Hepatocyte (in vitro differentiated cells): Measurements from ENCODE around the gene SPRED2. TPM values are rescaled to one million over a fixed set of nuclear protein-coding genes. Genes with fewer than 3 reads are reported as not detected.

Experiments
- DNase-seq: peaks from one replicate; pipeline ENCODE4 v3.0.0-alpha.2; 2016; ENCODE audit warnings: low spot score
- H2AFZ ChIP-seq: fragments of 200-600 bp; sonication (generic); 2 replicates; pipeline ENCODE4 v1.6.0; 2016; ENCODE audit warnings: antibody characterized with exemption, mild to moderate bottlenecking
- H3K27ac ChIP-seq: fragments of 200-600 bp; sonication (generic); 2 replicates; pipeline ENCODE4 v1.5.1; 2016; ENCODE audit warnings: mild to moderate bottlenecking
- H3K27me3 ChIP-seq: fragments of 200-600 bp; sonication (generic); 2 replicates; pipeline ENCODE4 v1.6.1; 2016
- H3K36me3 ChIP-seq: fragments of 200-600 bp; sonication (generic); replicated peaks from 2 replicates; pipeline ENCODE4 v1.5.1; 2016; ENCODE audit warnings: low read depth; ENCODE audit not compliant: insufficient read depth
- H3K4me1 ChIP-seq: fragments of 200-600 bp; sonication (generic); 2 replicates; pipeline ENCODE4 v1.5.1; 2016; ENCODE audit warnings: mild to moderate bottlenecking, moderate library complexity; ENCODE audit not compliant: insufficient read depth
- H3K4me2 ChIP-seq: fragments of 200-600 bp; sonication (generic); 2 replicates; pipeline ENCODE4 v1.6.0; 2016
- H3K4me3 ChIP-seq: fragments of 200-600 bp; sonication (generic); 2 replicates; pipeline ENCODE4 v1.5.1; 2016; ENCODE audit warnings: mild to moderate bottlenecking
- H3K79me2 ChIP-seq: fragments of 200-600 bp; sonication (generic); 2 replicates; pipeline ENCODE4 v1.6.0; 2017; ENCODE audit warnings: mild to moderate bottlenecking
- H3K9me2 ChIP-seq: fragments of 200-600 bp; sonication (generic); replicated peaks from 2 replicates; pipeline ENCODE4 v1.6.0; 2017; ENCODE audit warnings: mild to moderate bottlenecking; ENCODE audit not compliant: insufficient read depth
- H3K9me3 ChIP-seq: fragments of 200-600 bp; sonication (generic); 2 replicates; pipeline ENCODE4 v1.5.1; 2016; ENCODE audit warnings: low read depth, mild to moderate bottlenecking
- H4K20me1 ChIP-seq: fragments of 200-600 bp; sonication (generic); 2 replicates; pipeline ENCODE4 v1.6.0; 2016; ENCODE audit warnings: mild to moderate bottlenecking; ENCODE audit not compliant: insufficient read depth, poor library complexity, severe bottlenecking
- CTCF ChIP-seq: fragments of 200-600 bp; sonication (generic); IDR thresholded peaks from 2 replicates; pipeline ENCODE4 v1.5.1; 2016; ENCODE audit warnings: antibody characterized with exemption, mild to moderate bottlenecking; ENCODE audit not compliant: poor library complexity
- EZH2 ChIP-seq: fragments of 200-600 bp; sonication (generic); IDR thresholded peaks from 2 replicates; pipeline ENCODE4 v1.6.1; 2016; ENCODE audit warnings: antibody characterized with exemption, mild to moderate bottlenecking, borderline replicate concordance
- EZH2phosphoT487 ChIP-seq: fragments of 200-600 bp; sonication (generic); IDR thresholded peaks from one replicate; pipeline ENCODE4 v1.6.1; 2018; ENCODE audit warnings: antibody characterized with exemption, mild to moderate bottlenecking, low read depth, moderate library complexity; ENCODE audit not compliant: unreplicated experiment, severe bottlenecking
- WGBS: methylation state at CpG from one replicate; pipeline ENCODE4 v1.1.6; 2016; ENCODE audit warnings: low lambda C conversion rate; ENCODE audit errors: missing lambda C conversion rate; 5-methylcytosine and 5-hydroxymethylcytosine counted together
- polyA plus RNA-seq: library from polyadenylated mRNA; unstranded; fragments of >200 nt; fragmentation: Nextera tagmentation; extraction: Ambion mirVana; gene quantifications from 2 replicates; pipeline ENCODE4 v1.2.1, GENCODE V29; 2016
- total RNA-seq: library from RNA; depleted of rRNA; stranded (reverse); fragments of >200 nt; gene quantifications from 2 replicates; pipeline ENCODE4 v1.2.3, GENCODE V29; 2014

SPRED2 gene
- total and polyA plus RNA-seq, 2 experiments from 2014 or later: 12.7 to 14.1 TPM

- no peaks in the 10 kb centered on the region for H3K79me2 ChIP-seq
- H3K9me3 ChIP-seq: no peaks in the 10 kb centered on the region
- no peaks in the 10 kb centered on the region for H3K9me2 ChIP-seq
- TF ChIP-seq EZH2phosphoT487 (no peak), CTCF (no peak), EZH2 (no peak)
- H4K20me1 ChIP-seq: no peaks in the 10 kb centered on the region
- H2AFZ ChIP-seq: no peak overlapping the region
- DNase-seq: no peak
- peaks cover 4% of the 10 kb centered on the region for H3K4me1 ChIP-seq
- no peak overlapping the region for H3K27ac ChIP-seq
- H3K4me3 ChIP-seq: no peak overlapping the region
- H3K27me3 ChIP-seq: no peaks in the 10 kb centered on the region
- no peaks in the 10 kb centered on the region for H3K36me3 ChIP-seq
- no peak overlapping the region for H3K4me2 ChIP-seq
- WGBS: 94% methylated on average over 11 of the region's 11 CpGs
Observed at GRCh38 chr2:65291216-65292105, 140.9 kb downstream of the SPRED2 start.

- DNase-seq: no peak
- 93% methylated on average over 4 of the region's 4 CpGs for WGBS
- Histone ChIP-seq H3K9me3 (no peaks in the 10 kb centered on the region), H2AFZ (no peak overlapping the region), H3K9me2 (no peaks in the 10 kb centered on the region), H3K4me2 (no peak overlapping the region), H3K27me3 (no peaks in the 10 kb centered on the region), H3K27ac (no peak overlapping the region), H3K4me1 (no peaks in the 10 kb centered on the region), H3K4me3 (no peak overlapping the region), H3K36me3 (no peaks in the 10 kb centered on the region), H3K79me2 (no peaks in the 10 kb centered on the region), H4K20me1 (no peaks in the 10 kb centered on the region)
- TF ChIP-seq EZH2 (no peak), CTCF (no peak), EZH2phosphoT487 (no peak)
Observed at GRCh38 chr2:65287364-65287763, 145.0 kb downstream of the SPRED2 start.

GRCh38 chr2:65282477-65283053 lies 149.8 kb downstream of the SPRED2 start:
- WGBS: 84% methylated on average over 3 of the region's 3 CpGs
- Histone ChIP-seq H4K20me1 (no peaks in the 10 kb centered on the region), H3K9me2 (no peaks in the 10 kb centered on the region)

More at GRCh38 chr2:65282477-65283053, 149.8 kb downstream of the SPRED2 start:
- Histone ChIP-seq H3K4me1 (no peaks in the 10 kb centered on the region), H3K9me3 (no peaks in the 10 kb centered on the region), H3K79me2 (no peaks in the 10 kb centered on the region), H2AFZ (no peak overlapping the region), H3K4me2 (no peak overlapping the region), H3K27me3 (no peaks in the 10 kb centered on the region), H3K36me3 (no peaks in the 10 kb centered on the region), H3K27ac (no peak overlapping the region), H3K4me3 (no peak overlapping the region)
- TF ChIP-seq EZH2: no peak
- no peak for TF ChIP-seq EZH2phosphoT487
- no peak for TF ChIP-seq CTCF
- DNase-seq: no peak
